ENCODE measurements around the gene ATP1A2.
A peak's percentile ranks its signal among the peaks of the same experiment; 100 is the strongest.

Gene ATP1A2

GRCh38 chr1:160133990-160134770 is 18.6 kb downstream of the ATP1A2 start:
- TF ChIP-seq, protein P1, sequence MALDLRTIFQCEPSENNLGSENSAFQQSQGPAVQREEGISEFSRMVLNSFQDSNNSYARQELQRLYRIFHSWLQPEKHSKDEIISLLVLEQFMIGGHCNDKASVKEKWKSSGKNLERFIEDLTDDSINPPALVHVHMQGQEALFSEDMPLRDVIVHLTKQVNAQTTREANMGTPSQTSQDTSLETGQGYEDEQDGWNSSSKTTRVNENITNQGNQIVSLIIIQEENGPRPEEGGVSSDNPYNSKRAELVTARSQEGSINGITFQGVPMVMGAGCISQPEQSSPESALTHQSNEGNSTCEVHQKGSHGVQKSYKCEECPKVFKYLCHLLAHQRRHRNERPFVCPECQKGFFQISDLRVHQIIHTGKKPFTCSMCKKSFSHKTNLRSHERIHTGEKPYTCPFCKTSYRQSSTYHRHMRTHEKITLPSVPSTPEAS (tag by site-specific recombination; IDR thresholded peaks at IDR 0.05), result peak; percentile 87
- TF ChIP-seq ZFHX2 (tag by site-specific recombination; conservative IDR thresholded peaks at IDR 0.05) (peak; percentile 100), ZNF354C (tag by site-specific recombination; IDR thresholded peaks at IDR 0.05; ENCODE audit: borderline replicate concordance, low read depth) (no peak), EGR2 (tag by site-specific recombination; IDR thresholded peaks at IDR 0.05; ENCODE audit: low read depth) (peak; percentile 100)
- Histone ChIP-seq H3K36me3 (ENCODE audit: control insufficient read depth in 2 of 2, insufficient read depth in 1 of 2, low read length in 2 of 2) (no peaks in the 10 kb centered on the region), H3K4me1 (ENCODE audit: control insufficient read depth, insufficient read depth, low read length) (no peaks in the 10 kb centered on the region), H3K9me3 (ENCODE audit: control insufficient read depth, insufficient read depth, low read depth, low read length) (no peaks in the 10 kb centered on the region), H3K27ac (ENCODE audit: extremely low read depth, low read depth, low read length) (no peak overlapping the region), H3K4me3 (ENCODE audit: low read depth, low read length) (no peak overlapping the region)
- ChIA-PET CTCF (no interaction called here), POLR2A (no interaction called here)

- Histone ChIP-seq H3K27ac (ENCODE audit: extremely low read depth, low read depth, low read length) (no peak overlapping the region), H3K36me3 (ENCODE audit: control insufficient read depth in 2 of 2, insufficient read depth in 1 of 2, low read length in 2 of 2) (no peaks in the 10 kb centered on the region), H3K9me3 (ENCODE audit: control insufficient read depth, insufficient read depth, low read depth, low read length) (no peaks in the 10 kb centered on the region), H3K4me3 (ENCODE audit: low read depth, low read length) (no peak overlapping the region), H3K4me1 (ENCODE audit: control insufficient read depth, insufficient read depth, low read length) (no peaks in the 10 kb centered on the region)
- POLR2A ChIA-PET, result no interaction called here
- CTCF ChIA-PET, result no interaction called here
- TF ChIP-seq, protein P2, sequence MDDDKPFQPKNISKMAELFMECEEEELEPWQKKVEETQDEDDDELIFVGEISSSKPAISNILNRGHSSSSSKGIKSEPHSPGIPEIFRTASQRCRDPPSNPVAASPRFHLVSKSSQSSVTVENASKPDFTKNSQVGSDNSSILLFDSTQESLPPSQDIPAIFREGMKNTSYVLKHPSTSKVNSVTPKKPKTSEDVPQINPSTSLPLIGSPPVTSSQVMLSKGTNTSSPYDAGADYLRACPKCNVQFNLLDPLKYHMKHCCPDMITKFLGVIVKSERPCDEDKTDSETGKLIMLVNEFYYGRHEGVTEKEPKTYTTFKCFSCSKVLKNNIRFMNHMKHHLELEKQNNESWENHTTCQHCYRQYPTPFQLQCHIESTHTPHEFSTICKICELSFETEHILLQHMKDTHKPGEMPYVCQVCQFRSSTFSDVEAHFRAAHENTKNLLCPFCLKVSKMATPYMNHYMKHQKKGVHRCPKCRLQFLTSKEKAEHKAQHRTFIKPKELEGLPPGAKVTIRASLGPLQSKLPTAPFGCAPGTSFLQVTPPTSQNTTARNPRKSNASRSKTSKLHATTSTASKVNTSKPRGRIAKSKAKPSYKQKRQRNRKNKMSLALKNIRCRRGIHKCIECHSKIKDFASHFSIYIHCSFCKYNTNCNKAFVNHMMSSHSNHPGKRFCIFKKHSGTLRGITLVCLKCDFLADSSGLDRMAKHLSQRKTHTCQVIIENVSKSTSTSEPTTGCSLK (tag by site-specific recombination; IDR thresholded peaks at IDR 0.05), result no peak
- TF ChIP-seq ZNF221 (tag by site-specific recombination; IDR thresholded peaks at IDR 0.05; ENCODE audit: borderline replicate concordance), result no peak
- no peak for TF ChIP-seq ZNF423 (tag by site-specific recombination; IDR thresholded peaks at IDR 0.05)
- TF ChIP-seq ZNF140 (tag by site-specific recombination; IDR thresholded peaks at IDR 0.05), result no peak
- TF ChIP-seq ZNF785 (tag by site-specific recombination; IDR thresholded peaks at IDR 0.05), result no peak
- no peak for TF ChIP-seq ZNF157 (tag by site-specific recombination; IDR thresholded peaks at IDR 0.05)
- TF ChIP-seq PRDM6 (tag by site-specific recombination; IDR thresholded peaks at IDR 0.05), result no peak
- TF ChIP-seq PRDM1 (tag by site-specific recombination; IDR thresholded peaks at IDR 0.05), result no peak
- TF ChIP-seq KLF16 (tag by site-specific recombination; IDR thresholded peaks at IDR 0.05), result no peak
- no peak for TF ChIP-seq MYNN (tag by site-specific recombination; IDR thresholded peaks at IDR 0.05; ENCODE audit: borderline replicate concordance)
- TF ChIP-seq KLF9 (tag by site-specific recombination; IDR thresholded peaks at IDR 0.05; ENCODE audit: low read depth), result no peak
- no peak for TF ChIP-seq ZNF560 (tag by site-specific recombination; IDR thresholded peaks at IDR 0.05; ENCODE audit: borderline replicate concordance)
- TF ChIP-seq ZNF341 (tag by site-specific recombination; IDR thresholded peaks at IDR 0.05; ENCODE audit: low read depth), result no peak
- TF ChIP-seq KLF1 (tag by site-specific recombination; IDR thresholded peaks at IDR 0.05), result no peak
- no peak for TF ChIP-seq ZBTB7A (tag by site-specific recombination; IDR thresholded peaks at IDR 0.05; ENCODE audit: low read depth)
- TF ChIP-seq ZNF362 (tag by site-specific recombination; IDR thresholded peaks at IDR 0.05), result no peak
- TF ChIP-seq TSHZ1 (tag by site-specific recombination; IDR thresholded peaks at IDR 0.05; ENCODE audit: borderline replicate concordance), result no peak
- TF ChIP-seq ZNF223 (tag by site-specific recombination; IDR thresholded peaks at IDR 0.05), result no peak
- no peak for TF ChIP-seq KLF8 (tag by site-specific recombination; IDR thresholded peaks at IDR 0.05)
These were observed 19.4 kb downstream of the ATP1A2 start for GRCh38 chr1:160134791-160135572.

Measured in HEK293 (cell line).